CD4-positive, alpha-beta T cell treated with Interleukin-17A for 4 hours (primary cell): ENCODE measurements around the gene EHBP1L1.

Source experiments
- DNase-seq: peaks from one replicate; pipeline ENCODE4 v3.0.0-alpha.2; 2020; ENCODE audit warnings: mixed read lengths

The EHBP1L1 gene

GRCh38 chr11:65546217-65546958 is 29.5 kb upstream of the EHBP1L1 start:
- DNase-seq: peak; percentile 99

GRCh38 chr11:65547446-65548125 is 28.3 kb upstream of the EHBP1L1 start:
- peak; percentile 59 for DNase-seq

GRCh38 chr11:65548395-65548794 is 27.5 kb upstream of the EHBP1L1 start:
- DNase-seq: no peak

- DNase-seq: no peak
These were observed 26.8 kb upstream of the EHBP1L1 start for GRCh38 chr11:65549096-65549495.

GRCh38 chr11:65551572-65552387 is 24.1 kb upstream of the EHBP1L1 start:
- peak; percentile 77 for DNase-seq

GRCh38 chr11:65552388-65552951 is 23.4 kb upstream of the EHBP1L1 start:
- DNase-seq: no peak

- peak; percentile 90 for DNase-seq
These were observed 22.4 kb upstream of the EHBP1L1 start for GRCh38 chr11:65553301-65554001.

GRCh38 chr11:65554057-65554818 is 21.6 kb upstream of the EHBP1L1 start:
- DNase-seq: peak; percentile 40

GRCh38 chr11:65554842-65555430 is 20.9 kb upstream of the EHBP1L1 start:
- DNase-seq: no peak

GRCh38 chr11:65555693-65556231 is 20.1 kb upstream of the EHBP1L1 start:
- peak; percentile 35 for DNase-seq

GRCh38 chr11:65556470-65557279 is 19.2 kb upstream of the EHBP1L1 start:
- no peak for DNase-seq

- DNase-seq: peak; percentile 43
These were observed 18.4 kb upstream of the EHBP1L1 start for GRCh38 chr11:65557280-65558001.

GRCh38 chr11:65558002-65558929 is 17.6 kb upstream of the EHBP1L1 start, which contains the start of gene LTBP3:
Gene LTBP3, minus strand, starts transcription at chr11:65558359. Its CDS starts 400 bp downstream, at chr11:65557959.
- peak; percentile 68 for DNase-seq

- DNase-seq: no peak
These were observed 16.8 kb upstream of the EHBP1L1 start for GRCh38 chr11:65558930-65559509.

- DNase-seq: no peak
These were observed 16.3 kb upstream of the EHBP1L1 start for GRCh38 chr11:65559535-65559934.

- no peak for DNase-seq
These were observed 15.8 kb upstream of the EHBP1L1 start for GRCh38 chr11:65559951-65560537.
